Measurements from ENCODE around the gene TRAPPC10.
"Not testable (repeated sequence)": the region's sequence is repeated elsewhere in the genome, so short reads cannot be mapped to it uniquely, and the experiment has no call there.

TRAPPC10 gene

GRCh38 chr21:44145616-44146015, 133.5 kb downstream of the TRAPPC10 start:
- not testable (repeated sequence) for DNase-seq (ENCODE audit: low spot score)

DNA sequence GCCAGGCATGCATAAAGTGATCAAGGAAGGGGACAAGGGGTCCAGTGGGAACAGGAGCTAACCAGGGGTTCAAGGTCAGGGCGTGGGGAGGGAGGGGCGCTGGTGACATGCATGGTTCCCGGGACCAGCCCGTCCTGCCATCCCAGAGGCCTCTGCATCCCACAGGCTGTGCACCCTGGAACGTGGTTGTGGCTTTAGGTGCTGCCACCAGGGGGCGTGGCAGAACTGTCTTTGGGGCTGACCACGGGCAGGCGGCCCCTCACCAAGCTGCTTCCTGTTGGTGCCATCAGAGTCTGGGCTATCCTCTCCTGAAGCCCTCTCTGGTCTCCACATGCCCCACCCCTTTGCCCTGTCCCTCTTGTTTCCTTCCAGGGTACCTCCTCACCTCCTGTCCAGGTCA, 135.0 kb downstream of the TRAPPC10 start:
- DNase-seq (ENCODE audit: low spot score) = not testable (repeated sequence)

DNA sequence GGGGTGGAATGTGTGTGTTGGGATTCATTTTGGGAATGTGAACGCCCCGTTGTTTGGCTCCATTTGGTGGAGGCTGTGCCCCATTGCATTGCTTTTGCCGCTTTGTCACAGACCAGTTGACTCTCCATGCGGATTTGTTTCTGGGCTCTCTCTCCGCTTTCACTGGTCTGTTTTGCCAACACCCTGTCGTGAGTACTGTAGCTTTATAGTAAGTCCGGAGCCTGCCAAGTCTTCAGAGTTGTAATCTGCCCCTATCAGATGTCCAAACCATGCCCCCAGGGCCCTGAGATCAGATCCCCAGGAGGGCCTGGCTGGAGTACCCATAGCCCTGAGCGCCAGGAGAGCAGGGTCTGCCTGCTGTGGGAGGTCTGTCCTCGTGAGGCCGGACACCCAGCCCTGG, 138.1 kb downstream of the TRAPPC10 start:
- DNase-seq (ENCODE audit: low spot score) = not testable (repeated sequence)

- not testable (repeated sequence) for DNase-seq (ENCODE audit: low spot score)
These were observed 141.2 kb downstream of the TRAPPC10 start for GRCh38 chr21:44153214-44153888.

GRCh38 chr21:44153889-44154228, 141.8 kb downstream of the TRAPPC10 start:
- not testable (repeated sequence) for DNase-seq (ENCODE audit: low spot score)

- DNase-seq (ENCODE audit: low spot score) = not testable (repeated sequence)
These were observed 142.7 kb downstream of the TRAPPC10 start for GRCh38 chr21:44154816-44155230.

GRCh38 chr21:44155231-44155993, 143.3 kb downstream of the TRAPPC10 start:
- not testable (repeated sequence) for DNase-seq (ENCODE audit: low spot score)

GRCh38 chr21:44155994-44156380, 143.9 kb downstream of the TRAPPC10 start:
- not testable (repeated sequence) for DNase-seq (ENCODE audit: low spot score)

Data from LoVo (cell line).